ENCODE results near the gene DGKA. TPM values are rescaled to one million over a fixed set of nuclear protein-coding genes. Genes with fewer than 3 reads are reported as not detected.
"Not testable (repeated sequence)": the region's sequence is repeated elsewhere in the genome, so short reads cannot be mapped to it uniquely, and the experiment has no call there.

Gene DGKA
- total and polyA plus RNA-seq, 7 experiments from 2014 or later: 259 to 1,507 (median 895) TPM

GRCh38 chr12:55922126-55922525 lies 8.8 kb upstream of the DGKA start:
- Mint-ChIP-seq H3K27ac (peak overlapping the region in 5 of 9 donors; percentile 48 to 74 (median 62)), H3K27me3 (peaks cover 0 to 2% (median 0%) of the 10 kb centered on the region in 5 donors), H3K9me3 (peaks cover 0 to 7% (median 0%) of the 10 kb centered on the region in 11 donors), H3K4me3 (peak overlapping the region in 2 of 10 donors; percentile 6 to 41), H3K4me1 (peaks cover 38 to 67% (median 53%) of the 10 kb centered on the region in 7 donors), H3K36me3 (peaks cover 0 to 33% (median 11%) of the 10 kb centered on the region in 5 donors)
- POLR2A ChIA-PET: interaction anchor here (1.4 to 22.1 kb wide), 4 partner anchors 8 to 92 kb away, joined by 4 to 728 read pairs (median 9); partner anchors contain the start of genes DNAJC14 and RAB5B
- H3K27me3 ChIP-seq (ENCODE audit: control insufficient read depth in 2 of 2, insufficient read depth in 2 of 2, low read length in 2 of 2): no peaks in the 10 kb centered on the region
- no peak for ATAC-seq
- no peak overlapping the region for H3K4me3 ChIP-seq (ENCODE audit: low read length)
- H3K4me1 ChIP-seq (ENCODE audit: control insufficient read depth in 2 of 2, insufficient read depth in 2 of 2, low read length in 2 of 2): peaks cover 9 to 30% of the 10 kb centered on the region in 2 donors
- H3K27ac ChIP-seq (ENCODE audit: low read depth, low read length): no peak overlapping the region
- peaks cover 0 to 5% (median 0%) of the 10 kb centered on the region in 3 experiments for H3K36me3 ChIP-seq (ENCODE audit: control insufficient read depth in 2 of 3, insufficient read depth in 3 of 3, low read length in 3 of 3)
- CTCF ChIA-PET: interaction anchor here (0.8 kb wide), 1 partner anchor 9 kb away, joined by 8 read pairs; no protein-coding TSS in a partner anchor
- H3K9me3 ChIP-seq (ENCODE audit: control insufficient read depth in 2 of 3, low read length in 3 of 3): no peaks in the 10 kb centered on the region
- intact Hi-C loops (cut with micrococcal nuclease): no loop called here
- no peak for DNase-seq

- intact Hi-C loops (cut with micrococcal nuclease): not testable (repeated sequence)
These were observed 7.3 kb upstream of the DGKA start for GRCh38 chr12:55923648-55924047.

GRCh38 chr12:55925371-55925770 lies 5.6 kb upstream of the DGKA start:
- no peak for DNase-seq
- intact Hi-C loops (cut with micrococcal nuclease): loop anchor here (5.0 kb wide), 7 partner anchors 97 to 1817 kb away; partner anchors contain the start of genes ATP5F1B (in 1 of the 2), IKZF4 (in 1 of the 2), MYL6B (in 1 of the 2) and NEMP1 (in 1 of the 2)
- Histone ChIP-seq H3K9me3 (ENCODE audit: control insufficient read depth in 2 of 3, low read length in 3 of 3) (no peaks in the 10 kb centered on the region), H3K27ac (ENCODE audit: low read depth, low read length) (peak overlapping the region; percentile 90), H3K27me3 (ENCODE audit: control insufficient read depth in 2 of 2, insufficient read depth in 2 of 2, low read length in 2 of 2) (no peaks in the 10 kb centered on the region), H3K4me3 (ENCODE audit: low read length) (no peak overlapping the region), H3K4me1 (ENCODE audit: control insufficient read depth in 2 of 2, insufficient read depth in 2 of 2, low read length in 2 of 2) (peaks cover 22 to 30% of the 10 kb centered on the region in 2 donors), H3K36me3 (ENCODE audit: control insufficient read depth in 2 of 3, insufficient read depth in 3 of 3, low read length in 3 of 3) (peaks cover 0 to 15% (median 0%) of the 10 kb centered on the region in 3 experiments)
- Mint-ChIP-seq H3K27me3 (peaks cover 0 to 2% (median 0%) of the 10 kb centered on the region in 5 donors), H3K4me3 (peak overlapping the region; percentile 96 to 100 (median 98)), H3K4me1 (peaks cover 48 to 72% (median 56%) of the 10 kb centered on the region in 7 donors), H3K36me3 (peaks cover 0 to 38% (median 13%) of the 10 kb centered on the region in 5 donors), H3K9me3 (peaks cover 0 to 11% (median 0%) of the 10 kb centered on the region in 11 donors), H3K27ac (peak overlapping the region; percentile 95 to 100 (median 97))
- ChIA-PET POLR2A (interaction anchor here (0.6 to 22.1 kb wide), 14 partner anchors 10 to 209 kb away, joined by 3 to 728 read pairs (median 7); partner anchors contain the start of genes BLOC1S1, DNAJC14, GDF11 and ORMDL2), CTCF (interaction anchor here (0.6 to 5.5 kb wide), 7 partner anchors 10 to 188 kb away, joined by 3 to 51 read pairs (median 4); partner anchors contain the start of gene DNAJC14)
- ATAC-seq: no peak

More at GRCh38 chr12:55923648-55924047, 7.3 kb upstream of the DGKA start:
- Histone ChIP-seq H3K4me1 (ENCODE audit: control insufficient read depth in 2 of 2, insufficient read depth in 2 of 2, low read length in 2 of 2) (peaks cover 10 to 30% of the 10 kb centered on the region in 2 donors), H3K36me3 (ENCODE audit: control insufficient read depth in 2 of 3, insufficient read depth in 3 of 3, low read length in 3 of 3) (peaks cover 0 to 15% (median 0%) of the 10 kb centered on the region in 3 experiments)
- H3K4me3 ChIP-seq (ENCODE audit: low read length); H3K9me3 ChIP-seq (ENCODE audit: control insufficient read depth in 2 of 3, low read length in 3 of 3); ATAC-seq; H3K27me3 Mint-ChIP-seq; H3K27ac ChIP-seq (ENCODE audit: low read depth, low read length); H3K27me3 ChIP-seq (ENCODE audit: control insufficient read depth in 2 of 2, insufficient read depth in 2 of 2, low read length in 2 of 2); DNase-seq; CTCF ChIA-PET; H3K9me3 Mint-ChIP-seq: not testable (repeated sequence)
- H3K4me3 Mint-ChIP-seq: peak overlapping the region in 3 of 10 donors; percentile 25 to 98 (median 96)
- H3K4me1 Mint-ChIP-seq: peaks cover 38 to 63% (median 52%) of the 10 kb centered on the region in 7 donors
- H3K27ac Mint-ChIP-seq: peak overlapping the region in 5 of 9 donors; percentile 0 to 75 (median 39)
- POLR2A ChIA-PET: interaction anchor here (17.5 to 22.1 kb wide), 2 partner anchors 23 to 94 kb away, joined by 274 to 728 read pairs; partner anchors contain the start of gene DNAJC14
- H3K36me3 Mint-ChIP-seq: peaks cover 0 to 36% (median 13%) of the 10 kb centered on the region in 5 donors

- Mint-ChIP-seq H3K27ac (peak overlapping the region; percentile 95 to 100 (median 97)), H3K4me3 (peak overlapping the region; percentile 96 to 100 (median 98)), H3K36me3 (peaks cover under 1 to 40% (median 15%) of the 10 kb centered on the region in 5 donors), H3K9me3 (peaks cover 0 to 11% (median 0%) of the 10 kb centered on the region in 11 donors), H3K27me3 (peaks cover 0 to 2% (median 0%) of the 10 kb centered on the region in 5 donors), H3K4me1 (peaks cover 42 to 67% (median 52%) of the 10 kb centered on the region in 7 donors)
- Histone ChIP-seq H3K9me3 (ENCODE audit: control insufficient read depth in 2 of 3, low read length in 3 of 3) (no peaks in the 10 kb centered on the region), H3K27ac (ENCODE audit: low read depth, low read length) (peak overlapping the region; percentile 90), H3K36me3 (ENCODE audit: control insufficient read depth in 2 of 3, insufficient read depth in 3 of 3, low read length in 3 of 3) (peaks cover 0 to 16% (median 0%) of the 10 kb centered on the region in 3 experiments), H3K4me3 (ENCODE audit: low read length) (peak overlapping the region; percentile 99), H3K4me1 (ENCODE audit: control insufficient read depth in 2 of 2, insufficient read depth in 2 of 2, low read length in 2 of 2) (peaks cover 25 to 30% of the 10 kb centered on the region in 2 donors), H3K27me3 (ENCODE audit: control insufficient read depth in 2 of 2, insufficient read depth in 2 of 2, low read length in 2 of 2) (no peaks in the 10 kb centered on the region)
- POLR2A ChIA-PET: interaction anchor here (0.6 to 22.1 kb wide), 25 partner anchors 10 to 1601 kb away, joined by 3 to 728 read pairs (median 5); partner anchors contain the start of genes BLOC1S1, CD63, COPZ1 and DNAJC14
- CTCF ChIA-PET: interaction anchor here (0.6 to 5.5 kb wide), 16 partner anchors 9 to 189 kb away, joined by 3 to 51 read pairs (median 4); partner anchors contain the start of genes DNAJC14, ORMDL2 and SARNP
- no peak for ATAC-seq
- intact Hi-C loops (cut with micrococcal nuclease): loop anchor here (1.0 to 5.0 kb wide), 12 partner anchors 11 to 1816 kb away; partner anchors contain the start of genes ATP5F1B (in 1 of the 2), IKZF4 (in 1 of the 2), MYL6B (in 1 of the 2) and NEMP1 (in 1 of the 2)
- DNase-seq: peak in 3 of 9 donors; percentile 21 to 24 (median 21)
These were observed 4.9 kb upstream of the DGKA start for GRCh38 chr12:55925870-55926737.

- peak overlapping the region; percentile 96 to 100 (median 97) for H3K27ac Mint-ChIP-seq
- H3K36me3 ChIP-seq (ENCODE audit: control insufficient read depth in 2 of 3, insufficient read depth in 3 of 3, low read length in 3 of 3): peaks cover 0 to 22% (median 0%) of the 10 kb centered on the region in 3 experiments
- ATAC-seq: peak; percentile 65
- peak; percentile 70 to 91 (median 87) for DNase-seq
- no peaks in the 10 kb centered on the region for H3K27me3 ChIP-seq (ENCODE audit: control insufficient read depth in 2 of 2, insufficient read depth in 2 of 2, low read length in 2 of 2)
- peaks cover 7 to 43% (median 18%) of the 10 kb centered on the region in 5 donors for H3K36me3 Mint-ChIP-seq
- peak overlapping the region; percentile 90 for H3K27ac ChIP-seq (ENCODE audit: low read depth, low read length)
- H3K9me3 Mint-ChIP-seq: peaks cover 0 to 11% (median 0%) of the 10 kb centered on the region in 11 donors
- ChIA-PET POLR2A (interaction anchor here (0.6 to 22.1 kb wide), 23 partner anchors 11 to 1602 kb away, joined by 3 to 728 read pairs (median 5); partner anchors contain the start of genes BLOC1S1, CD63, COPZ1 and DNAJC14), CTCF (interaction anchor here (0.7 to 5.5 kb wide), 12 partner anchors 9 to 189 kb away, joined by 3 to 51 read pairs (median 5); partner anchors contain the start of genes DNAJC14, ORMDL2 and SARNP)
- H3K9me3 ChIP-seq (ENCODE audit: control insufficient read depth in 2 of 3, low read length in 3 of 3): no peaks in the 10 kb centered on the region
- intact Hi-C loops (cut with micrococcal nuclease): loop anchor here (1.0 to 5.0 kb wide), 19 partner anchors 12 to 1815 kb away; partner anchors contain the start of genes DNAJC14 (in 2 of the 2), ATP5F1B (in 1 of the 2), BLOC1S1 (in 1 of the 2) and IKZF4 (in 1 of the 2)
- peaks cover 33 to 61% (median 50%) of the 10 kb centered on the region in 7 donors for H3K4me1 Mint-ChIP-seq
- peaks cover 25 to 28% of the 10 kb centered on the region in 2 donors for H3K4me1 ChIP-seq (ENCODE audit: control insufficient read depth in 2 of 2, insufficient read depth in 2 of 2, low read length in 2 of 2)
- H3K4me3 ChIP-seq (ENCODE audit: low read length): peak overlapping the region; percentile 99
- H3K27me3 Mint-ChIP-seq: peaks cover 0 to 2% (median 0%) of the 10 kb centered on the region in 5 donors
- peak overlapping the region; percentile 96 to 100 (median 98) for H3K4me3 Mint-ChIP-seq
These were observed 4.0 kb upstream of the DGKA start for GRCh38 chr12:55926738-55927587.
